GM18870 (cell line): Measurements from ENCODE around the gene RFPL3.
"Not testable (repeated sequence)": the region's sequence is repeated elsewhere in the genome, so short reads cannot be mapped to it uniquely, and the experiment has no call there.

Experiments used
- ATAC-seq: cut with Tn5 transposase; IDR thresholded peaks from one replicate; pipeline ENCODE4 v1.9.1; 2021; ENCODE audit warnings: moderate library complexity; ENCODE audit not compliant: unreplicated experiment

Gene RFPL3

DNA sequence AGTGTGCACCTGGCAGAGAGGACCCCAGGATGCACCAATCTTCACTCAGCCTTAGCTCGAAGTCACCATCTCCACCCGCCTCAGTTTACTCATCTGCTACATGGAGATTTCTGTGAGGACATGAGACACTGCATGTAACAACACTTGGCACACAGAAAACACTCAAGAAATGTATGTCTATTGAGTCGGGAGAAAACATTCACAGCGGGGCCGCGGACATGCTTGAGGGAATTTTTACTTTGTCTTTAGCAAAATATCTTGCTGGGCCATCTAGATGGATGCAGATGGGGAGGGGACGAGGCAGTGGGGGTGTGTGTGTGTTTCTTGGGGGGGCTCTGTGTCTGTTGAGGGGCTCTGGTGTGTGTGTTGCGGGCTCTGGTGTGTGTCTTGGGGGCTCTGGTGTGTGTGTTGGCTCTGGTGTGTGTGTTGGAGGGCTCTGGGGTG lies 28.4 kb upstream of the RFPL3 start:
- no peak for ATAC-seq

DNA sequence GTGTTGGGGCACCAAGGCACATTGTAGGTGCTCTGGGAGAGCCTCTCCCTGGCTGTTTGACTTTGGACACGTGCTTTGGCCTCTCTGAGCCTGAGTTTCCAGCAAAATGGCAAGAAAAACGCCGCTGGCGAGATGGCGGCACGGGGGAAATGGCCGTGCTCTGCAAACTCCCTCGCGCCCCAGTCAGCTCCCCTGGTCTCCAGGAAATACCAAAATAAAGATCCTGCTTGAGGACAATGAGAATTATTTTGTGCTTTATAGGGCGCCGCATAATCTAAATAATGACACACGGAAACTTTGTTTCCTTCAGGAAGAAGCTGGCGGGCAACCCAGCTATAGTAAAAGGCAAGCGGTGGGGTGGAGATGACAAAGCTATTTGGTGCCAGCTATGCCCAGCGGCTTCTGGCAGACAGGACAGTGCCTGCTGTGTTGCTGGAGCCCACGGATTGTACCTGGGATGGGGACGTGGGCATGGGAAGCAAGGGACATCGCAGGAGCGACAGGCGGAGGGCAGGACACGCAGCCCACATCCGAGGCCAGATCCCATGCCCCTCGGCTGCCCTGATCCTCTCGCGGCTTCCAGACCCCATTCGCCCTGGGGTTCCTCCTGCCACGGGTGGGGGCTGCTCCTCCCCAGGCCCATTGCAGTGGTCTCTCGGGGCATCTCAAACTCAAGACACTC lies 26.3 kb upstream of the RFPL3 start:
- no peak for ATAC-seq

DNA sequence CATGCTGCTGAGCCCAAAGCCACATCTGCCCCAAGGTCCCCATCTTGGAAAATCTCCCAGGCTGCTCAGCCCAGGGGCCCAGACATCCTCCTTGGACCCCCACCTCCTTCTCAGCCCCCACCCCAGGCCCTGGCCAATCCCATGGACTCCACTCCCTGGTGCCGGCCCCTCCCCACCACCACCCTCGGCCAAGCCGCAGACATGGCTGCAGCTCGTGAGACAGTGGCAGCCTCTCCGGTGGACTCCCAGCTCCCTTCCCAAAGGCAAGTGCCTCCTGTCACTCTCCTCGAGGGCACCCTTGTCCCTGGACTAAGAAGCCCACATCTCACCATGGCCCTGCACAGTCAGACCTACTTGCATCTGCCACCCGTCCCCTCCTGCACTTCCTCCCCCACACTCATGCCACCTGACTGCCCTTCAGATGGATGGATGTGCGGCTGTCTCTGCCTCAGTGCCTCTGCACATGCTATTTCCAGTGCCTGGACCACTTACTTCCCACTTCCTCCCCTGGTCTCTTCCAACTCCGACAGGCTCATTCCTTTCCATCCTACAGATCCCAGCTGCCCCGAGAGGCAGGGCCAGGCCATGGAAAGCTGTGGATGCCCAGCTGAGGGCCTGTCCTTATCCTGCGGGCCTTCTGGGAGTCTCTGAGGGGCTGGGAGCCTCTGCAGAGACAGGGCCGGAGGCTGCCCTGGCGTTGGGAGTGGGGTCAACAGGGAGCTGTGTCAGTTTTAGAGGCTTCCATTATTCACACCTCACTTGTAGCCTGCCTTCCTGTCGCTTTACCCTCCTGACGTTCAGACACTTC lies 25.5 kb upstream of the RFPL3 start:
- ATAC-seq: no peak

DNA sequence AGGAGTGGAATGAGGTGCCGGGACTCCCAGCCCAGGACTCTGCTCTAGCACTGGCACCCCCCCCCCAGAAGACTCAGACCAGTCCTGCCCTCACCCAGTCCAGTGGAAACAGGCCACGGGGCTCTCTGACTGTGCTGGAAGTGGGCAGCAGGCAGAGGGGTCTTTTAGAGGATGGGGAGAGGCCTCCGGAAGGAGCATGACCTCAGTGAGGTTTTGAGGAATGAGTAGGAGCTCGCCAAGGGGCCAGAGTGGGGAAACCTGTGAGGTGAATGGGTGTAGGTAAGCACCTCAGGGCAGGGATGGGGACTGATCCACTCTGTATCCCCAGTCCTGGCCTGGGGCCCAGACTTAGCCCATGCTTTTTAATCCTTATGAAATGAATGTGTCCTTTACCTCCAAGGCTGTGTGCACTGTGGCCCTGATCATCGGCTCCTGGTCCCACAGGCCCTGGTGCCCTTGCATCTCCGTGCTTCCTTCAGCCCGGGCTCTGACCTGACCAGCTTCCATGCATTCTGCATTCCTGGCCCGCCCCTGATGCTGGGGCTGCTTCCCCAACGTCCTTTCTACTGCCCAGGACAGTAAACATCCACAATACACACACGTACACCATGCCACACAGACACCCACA lies 24.4 kb upstream of the RFPL3 start:
- ATAC-seq: no peak

DNA sequence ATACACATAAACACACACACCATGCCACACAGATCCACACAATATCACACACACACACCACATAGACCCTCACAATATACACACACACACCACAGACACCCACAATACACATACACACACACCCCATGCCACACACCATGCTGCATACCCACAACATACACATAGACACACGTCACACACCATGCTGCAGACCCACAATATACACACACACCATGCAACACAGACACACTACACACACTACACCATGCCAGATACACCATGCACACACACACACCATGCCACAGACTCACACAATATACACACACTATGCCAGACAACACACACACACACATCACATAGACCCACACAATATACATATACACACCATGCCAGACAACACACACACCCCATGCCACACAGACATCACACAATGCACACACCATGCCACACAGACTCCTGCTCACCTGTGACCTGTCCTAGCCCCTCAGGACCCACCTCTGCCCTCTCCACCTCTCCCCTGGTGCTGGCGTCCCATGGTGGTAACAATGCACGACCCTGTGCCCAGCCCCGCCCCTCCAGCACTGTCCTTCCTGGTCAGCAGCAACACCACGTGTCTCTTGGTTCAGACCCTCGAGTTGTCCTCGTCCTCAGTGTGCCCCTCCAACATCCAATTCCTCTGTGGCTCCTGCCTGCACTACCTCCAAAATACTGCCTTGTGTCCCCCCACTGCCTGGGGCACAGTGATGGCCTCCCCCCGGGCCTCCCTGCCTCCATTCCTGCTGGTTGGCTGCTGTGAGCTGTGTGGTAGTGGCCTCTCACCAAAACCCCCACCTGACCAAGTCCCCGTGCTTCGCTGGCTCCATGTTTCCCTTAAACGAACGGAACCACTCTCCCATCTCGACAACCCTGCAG lies 23.7 kb upstream of the RFPL3 start:
- ATAC-seq: no peak

DNA sequence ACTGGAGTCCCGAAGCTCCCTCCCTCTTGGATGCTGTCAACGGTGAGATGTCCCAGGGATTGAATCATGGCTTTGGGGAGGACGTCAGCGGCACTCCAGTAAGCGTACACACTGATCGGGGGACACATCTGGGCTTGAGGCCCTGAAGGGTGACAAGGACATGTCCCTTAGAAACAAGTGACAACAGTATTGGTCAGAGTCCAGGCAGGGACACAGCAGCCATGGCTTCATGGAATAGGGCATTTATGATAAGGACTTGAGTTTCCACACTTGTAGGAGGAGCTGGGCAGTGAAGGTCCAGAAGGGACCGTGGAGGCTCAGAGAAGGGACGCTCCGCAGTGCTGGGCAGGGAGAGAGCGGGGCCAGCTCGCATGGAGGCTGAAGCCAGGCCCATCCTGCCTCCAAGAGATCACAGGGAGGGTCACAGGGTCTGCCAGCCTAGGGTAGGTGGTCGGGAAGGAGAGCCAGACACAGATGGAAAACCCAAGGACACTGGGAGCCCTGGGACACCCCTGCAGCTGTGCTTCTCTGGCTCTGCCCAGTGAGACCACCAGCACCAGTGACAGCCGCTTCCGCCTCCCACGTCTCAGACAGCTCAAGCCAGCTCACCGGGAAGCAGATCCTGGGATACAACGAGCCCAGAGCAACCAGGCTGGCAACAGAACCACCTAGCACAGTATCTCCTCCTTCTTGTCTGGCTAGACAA lies 22.9 kb upstream of the RFPL3 start:
- no peak for ATAC-seq

DNA sequence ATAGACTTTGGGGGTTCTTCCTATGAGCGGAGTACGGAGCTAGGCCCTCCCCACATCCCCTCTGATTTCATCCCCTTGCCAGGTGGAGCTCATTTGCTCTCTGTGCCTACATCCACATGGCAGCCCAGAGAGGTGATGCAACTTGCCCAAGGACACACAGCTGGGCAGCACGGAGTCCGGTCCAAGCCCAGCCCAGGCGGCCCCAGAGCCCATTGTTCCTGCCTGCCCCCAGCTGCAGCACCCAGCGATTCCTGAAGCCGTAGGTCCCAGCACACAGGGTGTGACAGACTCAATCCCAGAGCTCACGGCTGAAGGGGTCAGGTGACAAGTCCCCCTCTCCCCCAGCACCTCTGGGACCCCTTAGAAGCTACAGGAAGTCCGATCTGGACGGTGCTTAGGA lies 22.2 kb upstream of the RFPL3 start:
- ATAC-seq: no peak

DNA sequence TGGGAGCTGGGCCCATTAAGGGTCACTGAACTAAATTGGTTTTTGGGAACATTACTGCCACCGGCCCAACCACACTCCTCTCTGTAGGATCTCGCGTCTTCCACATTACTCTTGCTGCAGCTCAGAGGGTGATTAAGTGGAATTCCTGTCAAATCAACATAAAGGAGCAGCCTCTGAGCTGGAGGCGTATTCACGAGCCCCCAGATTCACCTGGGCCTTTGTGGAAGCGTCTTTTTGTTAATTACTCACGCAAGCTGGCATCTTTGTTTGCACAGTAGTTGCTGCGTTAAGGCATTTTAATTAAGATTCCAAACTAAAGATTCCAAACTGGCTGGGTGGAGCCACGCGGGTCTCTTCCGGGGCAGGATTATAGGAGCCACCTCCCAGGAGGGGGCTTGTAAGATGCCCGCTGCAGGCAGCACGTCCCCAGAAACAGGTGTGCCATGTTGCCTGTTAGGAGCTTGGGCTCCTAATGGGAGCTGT lies 21.5 kb upstream of the RFPL3 start:
- ATAC-seq: no peak

DNA sequence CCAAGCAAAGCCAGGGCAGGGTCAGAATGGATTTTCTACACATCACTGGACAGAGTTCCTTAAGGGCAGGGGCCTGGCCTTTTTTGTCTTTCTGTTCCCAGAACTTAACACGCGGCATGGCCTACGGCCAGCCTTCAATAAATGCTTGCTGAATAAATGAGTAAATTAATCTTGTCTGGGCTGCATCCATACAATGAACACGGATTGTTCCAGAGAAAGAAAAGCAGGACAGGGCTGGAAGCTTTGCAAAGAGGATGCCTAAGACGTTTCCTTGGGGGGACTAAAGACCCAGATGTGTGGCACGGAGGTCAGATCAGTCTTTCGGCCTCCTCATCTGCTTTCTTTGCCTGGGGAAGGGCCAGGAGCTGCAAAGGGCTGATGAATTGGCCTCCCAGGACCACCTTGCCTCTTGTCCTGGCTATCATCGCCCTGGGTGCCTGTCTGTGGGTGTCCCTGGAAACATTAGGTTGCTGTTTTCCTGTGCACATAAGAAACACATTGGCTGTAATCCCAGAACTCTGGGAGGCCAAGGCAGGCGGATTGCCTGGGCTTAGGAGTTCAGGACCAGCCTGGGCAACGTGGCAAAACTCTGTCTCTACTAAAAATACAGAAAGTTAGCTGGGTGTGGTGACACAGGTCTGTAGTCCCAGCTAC lies 20.8 kb upstream of the RFPL3 start:
- no peak for ATAC-seq

DNA sequence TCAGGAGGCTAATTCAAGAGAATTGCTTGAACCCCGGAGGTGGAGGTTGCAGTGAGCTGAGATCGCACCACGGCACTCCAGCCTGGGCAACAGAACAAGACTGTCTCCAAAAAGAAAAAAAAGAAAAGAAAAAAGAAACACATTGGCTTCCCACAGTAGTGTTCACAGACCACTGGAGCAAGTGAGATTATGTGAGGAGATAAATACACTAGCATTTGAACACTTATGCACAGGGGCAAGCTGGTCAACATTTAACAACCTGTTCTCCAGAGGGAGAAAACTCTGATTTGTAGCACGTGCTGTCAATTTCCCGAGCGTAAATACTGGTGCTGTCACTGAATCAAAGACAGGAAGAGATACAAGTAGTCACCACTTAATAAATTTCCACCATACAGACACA lies 20.2 kb upstream of the RFPL3 start:
- ATAC-seq: not testable (repeated sequence)

DNA sequence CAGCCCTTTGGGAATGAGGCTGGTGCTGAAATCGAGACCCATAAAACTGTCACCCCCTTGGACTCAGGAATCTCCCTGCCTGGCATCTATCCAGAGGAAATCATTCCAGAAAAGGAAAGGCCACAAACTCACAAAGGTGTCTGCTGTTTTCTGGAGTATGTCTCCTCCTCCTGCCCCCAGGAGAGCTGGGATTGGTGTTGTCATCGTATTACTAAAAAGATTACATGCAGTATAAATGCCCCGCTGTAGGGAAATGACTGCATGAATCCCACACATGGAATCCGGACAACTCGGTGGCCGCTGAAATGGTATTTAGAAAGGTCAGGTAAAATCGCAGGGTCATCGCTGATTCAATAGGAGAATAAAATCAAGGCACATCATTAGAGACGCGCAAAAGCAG lies 18.9 kb upstream of the RFPL3 start:
- ATAC-seq: no peak

DNA sequence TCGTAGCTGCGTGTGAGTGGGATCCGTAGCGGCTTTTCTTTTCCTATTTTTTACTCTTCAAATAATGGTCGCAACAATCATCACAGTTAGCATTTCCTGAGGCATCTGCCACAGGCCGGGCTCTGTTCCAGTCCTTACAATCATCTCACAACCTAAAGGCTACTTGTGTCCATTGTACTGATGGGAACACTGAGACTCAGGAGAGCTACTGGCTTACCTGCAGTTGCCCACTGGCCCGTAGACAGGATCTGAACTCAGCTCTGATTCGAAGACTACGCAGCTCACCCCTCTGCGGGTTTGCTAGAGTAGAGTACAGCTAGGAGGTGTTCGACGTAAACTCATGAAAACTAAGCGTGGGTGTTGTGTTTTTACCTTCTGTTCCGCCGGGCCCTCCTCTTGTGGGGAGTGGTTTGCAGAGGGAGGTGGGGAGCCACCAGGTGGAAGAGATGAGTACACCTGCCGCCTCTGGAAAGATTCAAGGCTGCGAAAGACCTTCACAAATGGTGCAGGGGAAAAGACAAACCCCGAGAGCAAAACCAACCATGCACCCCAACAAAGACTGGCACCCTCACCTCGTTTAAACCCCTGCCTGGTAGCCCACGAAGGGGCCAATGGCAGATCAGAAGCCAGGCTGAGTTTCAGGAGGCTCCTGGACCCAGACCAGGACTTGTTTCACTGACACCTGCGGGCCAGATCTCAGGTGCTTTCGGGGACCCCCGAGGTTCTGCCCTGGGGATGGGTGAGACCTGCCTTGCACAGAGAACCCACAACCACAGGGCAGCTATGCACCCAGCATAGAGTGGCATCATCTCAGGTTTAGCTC lies 18.3 kb upstream of the RFPL3 start:
- no peak for ATAC-seq

DNA sequence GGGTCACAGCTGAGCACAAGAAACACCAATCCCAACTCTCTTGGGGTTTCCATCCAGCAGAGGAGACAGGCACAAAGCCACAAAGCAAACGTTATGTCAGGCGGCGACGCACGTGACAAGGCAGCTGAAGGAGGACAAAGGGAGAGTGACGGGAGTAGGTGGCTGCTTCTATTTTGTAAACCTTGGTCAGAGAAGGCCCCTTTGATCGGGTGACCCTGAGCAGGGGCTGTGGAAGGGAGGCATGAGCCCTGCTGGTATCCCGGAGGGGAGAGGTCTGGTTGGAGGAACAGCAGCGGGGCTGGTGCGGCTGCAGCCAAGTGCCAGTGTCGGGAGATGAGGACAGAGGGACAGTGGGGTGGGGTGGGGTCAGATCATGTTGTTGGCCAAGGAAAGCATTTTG lies 17.3 kb upstream of the RFPL3 start:
- ATAC-seq: no peak

DNA sequence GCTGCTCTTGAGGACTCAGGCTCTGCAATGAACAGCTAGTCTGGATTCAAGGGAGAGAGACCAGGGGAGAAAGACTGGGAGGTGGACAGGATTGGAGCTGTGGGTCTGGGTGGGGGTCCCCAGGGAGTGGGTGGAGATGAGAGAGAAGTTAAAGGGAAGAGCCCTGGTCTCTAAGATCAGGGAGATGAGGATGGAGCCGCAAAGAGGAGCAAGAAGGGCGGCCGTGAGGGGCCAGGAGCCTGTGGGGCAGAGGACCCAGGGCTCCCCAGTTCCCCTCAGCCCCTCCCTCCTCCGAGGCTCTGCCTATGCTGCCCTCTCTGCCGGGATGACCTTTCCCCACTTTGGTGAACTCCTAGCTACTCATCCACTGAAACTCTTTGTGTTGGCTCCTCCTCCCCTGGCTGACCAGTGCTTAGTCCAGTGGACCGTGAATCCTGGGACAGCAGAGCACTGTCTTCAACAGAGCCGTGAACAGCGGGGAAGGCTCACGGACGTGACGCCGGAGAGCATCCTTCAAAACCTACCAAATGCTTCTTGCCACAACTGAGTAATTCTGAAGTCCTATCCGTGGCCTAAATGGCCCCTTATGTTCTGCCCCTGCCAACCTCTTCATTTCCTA lies 16.4 kb upstream of the RFPL3 start:
- no peak for ATAC-seq

DNA sequence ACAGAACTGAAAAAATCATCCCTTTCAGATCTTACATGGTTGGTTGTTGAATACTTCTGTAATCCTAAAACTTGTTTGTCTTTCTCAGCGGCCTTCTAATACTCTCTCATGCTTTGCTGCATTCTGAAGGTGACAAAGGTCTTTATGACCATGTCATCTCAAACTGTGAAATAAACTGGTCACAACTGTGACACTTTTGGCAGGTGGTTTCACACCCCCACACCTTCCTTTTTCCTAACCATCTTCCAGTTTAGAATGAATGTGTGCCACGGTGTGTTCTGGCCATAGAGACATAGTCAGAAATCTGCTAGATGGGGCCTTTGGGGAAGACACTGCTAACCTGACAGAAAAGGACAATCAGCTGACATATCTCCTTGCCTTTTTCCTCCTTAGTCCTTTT lies 14.7 kb upstream of the RFPL3 start:
- ATAC-seq: no peak

DNA sequence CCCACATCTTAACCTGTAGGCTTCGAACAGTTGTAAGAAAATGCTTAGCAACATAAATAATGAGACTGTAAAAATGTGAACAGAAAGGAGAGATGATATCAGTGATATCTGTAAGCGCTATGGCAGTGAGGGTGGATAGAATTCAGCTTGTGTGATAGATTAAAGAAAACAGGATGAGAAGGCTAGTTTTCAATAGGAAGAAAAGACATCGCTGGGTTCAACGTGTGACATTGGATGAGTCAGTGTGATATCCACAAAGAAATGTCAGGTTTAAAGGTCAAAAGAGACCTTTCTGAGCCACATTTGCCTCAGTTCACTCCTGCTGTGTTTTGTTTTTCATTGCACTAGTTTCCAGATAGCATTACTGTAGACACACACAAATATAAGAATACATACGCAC lies 13.7 kb upstream of the RFPL3 start:
- ATAC-seq: no peak

DNA sequence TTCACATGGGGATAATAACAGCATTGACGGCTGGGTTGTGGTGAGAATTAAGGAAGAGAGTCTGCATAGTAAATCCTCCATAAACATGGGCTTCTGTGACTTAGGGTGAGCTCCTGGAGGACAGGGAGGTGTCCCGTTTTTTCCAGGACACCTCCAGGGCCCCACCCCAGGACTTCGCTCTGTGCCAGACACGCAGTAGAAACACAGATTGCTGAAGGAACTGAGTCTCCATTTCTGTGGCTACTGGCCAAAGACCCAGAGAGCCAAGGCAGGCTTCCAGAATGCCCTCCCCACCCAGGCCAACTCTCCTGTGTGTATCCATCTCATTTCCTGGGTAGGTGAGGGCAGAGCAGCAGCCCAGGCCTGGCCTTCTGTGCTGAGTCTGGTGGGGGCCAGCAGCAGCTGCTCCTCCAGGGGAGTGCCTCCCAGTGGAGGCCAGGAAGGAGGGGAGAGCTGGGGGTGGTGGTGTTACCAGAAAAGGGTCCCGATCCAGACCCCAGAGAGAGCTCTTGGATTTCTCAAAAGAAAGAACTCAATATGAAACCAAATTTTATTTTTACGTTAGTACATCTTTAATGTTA lies 9.5 kb upstream of the RFPL3 start:
- no peak for ATAC-seq

DNA sequence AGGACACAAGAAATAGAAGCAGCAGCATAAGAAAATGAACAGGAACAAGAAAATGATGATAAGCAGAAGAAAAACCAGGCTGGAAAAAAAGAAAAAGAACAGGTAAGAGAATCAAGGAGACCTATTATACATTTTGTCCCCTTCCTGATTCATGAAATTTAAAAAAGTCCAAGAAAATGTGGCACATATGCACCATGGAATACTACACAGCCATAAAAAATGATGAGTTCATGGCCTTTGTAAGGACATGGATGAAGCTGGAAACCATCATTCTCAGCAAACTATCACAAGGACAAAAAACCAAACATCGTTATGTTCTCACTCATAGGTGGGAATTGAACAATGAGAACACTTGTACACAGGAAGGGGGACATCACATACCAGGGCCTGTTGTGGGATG lies 5.8 kb upstream of the RFPL3 start:
- not testable (repeated sequence) for ATAC-seq
